Neural cell (in vitro differentiated cells): ENCODE data around the gene GAREM2. TPM values are rescaled to one million over a fixed set of nuclear protein-coding genes. Genes with fewer than 3 reads are reported as not detected.

Source experiments
- H2AFZ ChIP-seq: fragments of 200-600, 300-800 bp; sonication (generic), shearing (Covaris generic); 2 replicates; pipeline ENCODE4 v1.6.0; 2014; ENCODE audit warnings: low read depth, mild to moderate bottlenecking, antibody characterized with exemption, low read length, moderate library complexity
- H3F3A ChIP-seq: fragments of 200-600 bp; shearing (Covaris generic); 2 replicates; pipeline ENCODE4 v1.6.1; 2016; ENCODE audit warnings: mild to moderate bottlenecking, moderate library complexity, mixed read lengths, antibody characterized with exemption, low read length; ENCODE audit not compliant: insufficient read depth, poor library complexity, severe bottlenecking
- H3K27ac ChIP-seq: fragments of 200-600, 300-800 bp; sonication (generic), shearing (Covaris generic); 2 replicates; pipeline ENCODE4 v1.5.1; 2014; ENCODE audit warnings: mild to moderate bottlenecking, low read length, moderate library complexity
- H3K27me3 ChIP-seq: fragments of 300-800, 200-600 bp; sonication (generic), shearing (Covaris generic); 2 replicates; pipeline ENCODE4 v1.6.0; 2014; ENCODE audit warnings: mild to moderate bottlenecking, low read depth, low read length, moderate library complexity; ENCODE audit not compliant: insufficient read depth
- H3K36me3 ChIP-seq: fragments of 300-800, 200-600 bp; sonication (generic), shearing (Covaris generic); 2 replicates; pipeline ENCODE4 v1.5.1; 2014; ENCODE audit warnings: mild to moderate bottlenecking, antibody characterized with exemption, low read length, moderate library complexity; ENCODE audit not compliant: insufficient read depth
- H3K4me2 ChIP-seq: fragments of 300-800, 200-600 bp; sonication (generic), shearing (Covaris generic); 2 replicates; pipeline ENCODE4 v1.6.0; 2014; ENCODE audit warnings: mild to moderate bottlenecking, low read length
- H3K4me3 ChIP-seq: fragments of 300-800, 200-600 bp; sonication (generic), shearing (Covaris generic); 2 replicates; pipeline ENCODE4 v1.5.1; 2014; ENCODE audit warnings: mild to moderate bottlenecking, low read length, moderate library complexity
- H3K79me2 ChIP-seq: fragments of 200-600 bp; shearing (Covaris generic); replicated peaks from 2 replicates; pipeline ENCODE4 v1.6.0; 2014; ENCODE audit warnings: mild to moderate bottlenecking, low read length, moderate library complexity; ENCODE audit not compliant: insufficient read depth
- H3K9ac ChIP-seq: fragments of 300-800, 200-600 bp; sonication (generic), shearing (Covaris generic); 2 replicates; pipeline ENCODE4 v1.6.1; 2016; ENCODE audit warnings: mild to moderate bottlenecking, low read length, mixed read lengths
- H3K9me2 ChIP-seq: fragments of 200-600 bp; shearing (Covaris generic); 2 replicates; pipeline ENCODE4 v1.6.1; 2016; ENCODE audit warnings: mild to moderate bottlenecking, low read length, mixed read lengths; ENCODE audit not compliant: insufficient read depth
- H3K9me3 ChIP-seq: fragments of 200-600, 300-800 bp; sonication (generic), shearing (Covaris generic); 2 replicates; pipeline ENCODE4 v1.6.1; 2016; ENCODE audit warnings: mild to moderate bottlenecking, mixed run types, low read length, moderate library complexity, mixed read lengths
- H4K20me1 ChIP-seq: fragments of 200-600 bp; shearing (Covaris generic); 2 replicates; pipeline ENCODE4 v1.6.1; 2016; ENCODE audit warnings: mild to moderate bottlenecking, mixed run types; ENCODE audit not compliant: insufficient read depth
- CTCF ChIP-seq: fragments of 450-650 bp; IDR thresholded peaks from 2 replicates; pipeline ENCODE4 v1.5.1; 2014; ENCODE audit warnings: antibody characterized with exemption, mild to moderate bottlenecking, moderate library complexity; ENCODE audit not compliant: poor library complexity, severe bottlenecking
- EP300 ChIP-seq: fragments of 450-650 bp; conservative IDR thresholded peaks from 2 replicates; pipeline ENCODE4 v1.6.1; 2014; ENCODE audit warnings: antibody characterized with exemption, mild to moderate bottlenecking, moderate library complexity; ENCODE audit not compliant: poor library complexity, severe bottlenecking
- EZH2 ChIP-seq: fragments of 200-600, 300-800 bp; shearing (Covaris generic), sonication (generic); IDR thresholded peaks from 2 replicates; pipeline ENCODE4 v1.6.1; 2014; ENCODE audit warnings: antibody characterized with exemption, low read length, borderline replicate concordance, mild to moderate bottlenecking; ENCODE audit not compliant: insufficient read depth, poor library complexity, severe bottlenecking
- MXI1 ChIP-seq: fragments of 450-650 bp; conservative IDR thresholded peaks from 2 replicates; pipeline ENCODE4 v1.6.1; 2014; ENCODE audit warnings: antibody characterized with exemption, mild to moderate bottlenecking; ENCODE audit not compliant: poor library complexity, severe bottlenecking
- POLR2AphosphoS5 ChIP-seq: IDR thresholded peaks from 2 replicates; pipeline ENCODE4 v1.6.1; 2012
- RAD21 ChIP-seq: fragments of 450-650 bp; conservative IDR thresholded peaks from 2 replicates; pipeline ENCODE4 v1.6.1; 2014; ENCODE audit warnings: antibody characterized with exemption, mild to moderate bottlenecking, moderate library complexity
- REST ChIP-seq: IDR thresholded peaks from 2 replicates; pipeline ENCODE4 v1.6.1; 2012; ENCODE audit warnings: borderline replicate concordance
- SMC3 ChIP-seq: fragments of 450-650 bp; conservative IDR thresholded peaks from 2 replicates; pipeline ENCODE4 v1.6.1; 2014; ENCODE audit warnings: antibody characterized with exemption, mild to moderate bottlenecking, moderate library complexity; ENCODE audit not compliant: poor library complexity
- TAF1 ChIP-seq: IDR thresholded peaks from 2 replicates; pipeline ENCODE4 v1.6.1; 2012; ENCODE audit warnings: low read depth
- polyA plus RNA-seq: library from polyadenylated mRNA; depleted of rRNA; stranded (reverse); fragments of >200 nt; gene quantifications from 2 replicates; pipeline ENCODE4 v1.2.3, GENCODE V29; 2014

The GAREM2 gene
- polyA plus RNA-seq, 1 donor from 2014 or later, result 3.2 TPM

- H2AFZ ChIP-seq, result no peak overlapping the region
- no peaks in the 10 kb centered on the region for H3F3A ChIP-seq
- no peaks in the 10 kb centered on the region for H3K79me2 ChIP-seq
- H3K27ac ChIP-seq, result no peak overlapping the region
- H3K9me2 ChIP-seq, result no peaks in the 10 kb centered on the region
- no peak overlapping the region for H3K4me3 ChIP-seq
- no peak overlapping the region for H3K9ac ChIP-seq
- no peak overlapping the region for H3K4me2 ChIP-seq
- H3K36me3 ChIP-seq, result no peaks in the 10 kb centered on the region
- no peaks in the 10 kb centered on the region for H4K20me1 ChIP-seq
- H3K27me3 ChIP-seq, result no peaks in the 10 kb centered on the region
- TF ChIP-seq EZH2, result no peak
- TF ChIP-seq REST, result no peak
- no peak for TF ChIP-seq TAF1
- TF ChIP-seq CTCF, result no peak
- TF ChIP-seq SMC3, result no peak
- no peaks in the 10 kb centered on the region for H3K9me3 ChIP-seq
These were observed 11.0 kb upstream of the GAREM2 start for GRCh38 chr2:26161926-26162325.

GRCh38 chr2:26162963-26163362 lies 9.9 kb upstream of the GAREM2 start:
- TF ChIP-seq EZH2, result no peak
- no peak for TF ChIP-seq SMC3
- no peak for TF ChIP-seq MXI1
- TF ChIP-seq EP300, result no peak
- no peak for TF ChIP-seq REST
- TF ChIP-seq POLR2AphosphoS5, result no peak
- no peak for TF ChIP-seq TAF1
- TF ChIP-seq RAD21, result no peak
- Histone ChIP-seq H3K4me3 (no peak overlapping the region), H3K4me2 (no peak overlapping the region), H3F3A (no peaks in the 10 kb centered on the region), H4K20me1 (no peaks in the 10 kb centered on the region), H3K79me2 (no peaks in the 10 kb centered on the region), H3K36me3 (no peaks in the 10 kb centered on the region), H3K9me2 (no peaks in the 10 kb centered on the region), H2AFZ (no peak overlapping the region), H3K9ac (no peak overlapping the region), H3K9me3 (no peaks in the 10 kb centered on the region), H3K27me3 (no peaks in the 10 kb centered on the region), H3K27ac (no peak overlapping the region)
